NCI-H146 treated with DMSO at 0.1 percent for 48 hours (cell line): ENCODE data around the gene SYTL5.

Source experiments
- DNase-seq: peaks from one replicate; lab custom pipeline; 2025; ENCODE audit not compliant: unreplicated experiment; lab: John Stamatoyannopoulos, UW

SYTL5 gene

GRCh38 chrX:38018766-38019425 is 12.5 kb downstream of the SYTL5 start:
- no peak for DNase-seq

DNA sequence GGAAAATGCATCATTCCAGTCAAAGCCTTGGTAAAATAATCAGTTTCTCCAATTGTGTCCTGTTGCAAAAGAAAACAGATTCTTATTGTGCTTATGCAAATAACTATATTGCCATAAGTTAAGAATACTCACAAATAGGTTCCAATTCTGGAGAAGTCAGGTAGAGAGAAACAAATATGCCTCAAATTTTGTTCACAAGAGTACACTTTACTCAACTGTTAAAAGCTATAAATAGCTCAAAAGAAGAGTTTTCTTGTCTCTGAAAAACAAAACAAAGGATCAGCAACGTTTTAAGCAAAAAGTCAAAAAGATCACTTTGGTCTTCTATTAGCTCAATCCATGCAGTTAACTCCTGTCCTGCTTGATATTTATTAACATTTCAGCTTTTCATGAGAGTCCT is 21.9 kb downstream of the SYTL5 start:
- DNase-seq: no peak

- no peak for DNase-seq
Measured at GRCh38 chrX:38036466-38036865, 30.1 kb downstream of the SYTL5 start.

- DNase-seq: no peak
Measured at GRCh38 chrX:38038501-38038900, 32.1 kb downstream of the SYTL5 start.

DNA sequence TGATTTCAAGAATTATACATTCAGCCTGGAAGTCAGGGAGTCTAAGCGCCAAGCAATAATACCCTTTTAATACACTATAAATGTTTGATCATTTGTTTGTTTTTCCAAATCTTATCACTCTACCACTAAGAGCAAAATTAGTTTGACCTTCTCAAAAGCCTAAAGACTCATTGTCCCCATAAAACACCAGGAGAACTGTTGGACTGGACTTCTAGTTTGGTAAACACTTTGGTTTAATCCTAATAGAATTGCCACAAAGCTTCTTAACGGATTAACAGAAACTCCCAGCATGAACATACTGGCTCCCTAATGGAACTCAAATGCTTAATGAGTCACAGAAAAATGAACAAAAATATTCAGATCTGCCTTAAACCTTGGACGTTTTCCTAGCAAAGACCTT is 34.9 kb downstream of the SYTL5 start:
- DNase-seq: no peak

DNA sequence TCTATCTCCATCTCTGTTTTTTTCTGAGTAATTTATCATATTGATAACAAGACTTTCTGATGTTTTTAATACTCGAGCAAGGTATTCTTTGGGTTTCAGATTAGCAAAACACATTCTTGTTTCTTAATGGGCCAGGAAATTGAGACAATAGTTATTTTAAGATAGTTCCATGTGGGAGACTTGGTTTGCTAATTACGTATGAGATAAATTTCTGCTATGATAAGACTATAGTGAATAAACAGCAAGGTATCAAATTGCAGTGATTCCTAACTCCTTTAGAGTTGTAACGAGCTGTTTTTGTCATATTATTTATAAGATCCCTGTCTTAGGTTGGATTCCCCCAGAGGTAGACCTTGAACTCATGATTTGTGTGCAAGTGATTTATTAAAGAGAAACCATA is 38.3 kb downstream of the SYTL5 start:
- no peak for DNase-seq

DNA sequence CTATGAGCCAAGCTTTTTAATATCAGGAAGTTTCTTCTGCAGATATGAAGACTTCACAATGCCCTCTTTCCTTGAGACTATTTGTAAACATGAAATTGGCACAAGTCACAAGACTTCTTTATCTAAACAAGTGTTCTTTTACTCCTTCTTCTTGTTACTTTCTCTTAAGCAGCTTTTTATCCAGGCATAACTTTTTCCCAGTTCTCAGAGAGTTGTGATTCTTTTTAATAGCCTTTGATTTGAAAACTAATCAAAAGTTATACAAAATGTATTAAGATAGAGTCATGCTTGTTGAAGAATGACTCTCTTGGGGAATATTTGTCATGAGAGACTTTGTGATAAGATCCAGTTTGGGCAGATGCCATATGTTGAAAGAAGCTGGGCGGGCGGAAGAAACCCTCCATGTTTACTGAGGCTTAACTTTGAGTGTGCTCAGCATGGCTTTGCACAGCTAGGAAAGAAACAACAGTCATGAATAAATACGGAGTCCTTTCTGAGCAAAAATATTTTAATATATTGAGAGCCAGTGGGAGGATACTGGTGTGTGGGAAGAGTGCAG is 39.3 kb downstream of the SYTL5 start:
- no peak for DNase-seq

DNA sequence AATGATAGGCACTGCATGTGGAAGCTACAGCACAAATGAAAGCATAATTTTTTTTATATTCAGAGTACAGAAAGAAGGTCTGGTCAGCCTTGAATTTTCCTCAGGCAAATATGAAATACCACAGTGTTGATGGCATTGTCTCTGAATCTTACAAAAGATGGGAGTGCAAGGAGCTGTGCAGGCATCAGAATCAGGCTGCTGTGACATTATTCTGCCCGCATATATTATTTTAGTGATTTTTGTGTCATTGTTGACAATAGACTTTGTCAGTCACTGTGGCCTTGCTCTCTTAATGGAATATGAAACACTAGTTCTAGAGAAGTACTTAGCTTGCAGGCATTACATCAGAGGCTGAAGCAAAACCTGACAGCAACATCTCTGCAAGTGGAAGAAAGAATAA is 42.5 kb downstream of the SYTL5 start:
- no peak for DNase-seq

- no peak for DNase-seq
Measured at GRCh38 chrX:38050806-38051205, 44.5 kb downstream of the SYTL5 start.

GRCh38 chrX:38052096-38052495 is 45.7 kb downstream of the SYTL5 start:
- no peak for DNase-seq

GRCh38 chrX:38055170-38055847 is 49.0 kb downstream of the SYTL5 start:
- no peak for DNase-seq

DNA sequence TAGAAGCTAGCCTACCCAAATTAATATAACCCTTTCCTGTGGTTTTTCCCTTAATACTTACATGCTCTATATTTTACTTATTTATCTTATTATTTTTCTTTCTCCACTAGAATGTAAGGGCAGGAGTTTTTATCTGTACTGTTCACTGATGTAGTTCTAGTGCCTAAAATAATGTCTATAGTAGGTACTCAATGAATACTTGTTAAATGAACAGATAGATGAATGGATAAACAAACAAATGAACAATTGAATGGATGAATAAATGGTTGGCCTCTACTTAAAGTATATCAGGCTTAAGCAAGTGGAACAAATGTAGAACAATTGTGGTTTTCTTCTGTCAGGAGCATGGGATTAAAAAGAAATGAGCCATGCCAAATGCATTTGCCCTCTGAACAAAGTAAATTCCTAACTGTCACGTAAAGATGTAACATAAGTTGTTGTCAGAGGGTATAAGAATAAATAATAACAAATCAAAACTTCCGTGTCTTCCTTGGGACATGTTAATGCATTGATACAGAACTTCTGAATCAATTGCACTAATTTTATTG is 54.1 kb downstream of the SYTL5 start:
- DNase-seq: no peak

DNA sequence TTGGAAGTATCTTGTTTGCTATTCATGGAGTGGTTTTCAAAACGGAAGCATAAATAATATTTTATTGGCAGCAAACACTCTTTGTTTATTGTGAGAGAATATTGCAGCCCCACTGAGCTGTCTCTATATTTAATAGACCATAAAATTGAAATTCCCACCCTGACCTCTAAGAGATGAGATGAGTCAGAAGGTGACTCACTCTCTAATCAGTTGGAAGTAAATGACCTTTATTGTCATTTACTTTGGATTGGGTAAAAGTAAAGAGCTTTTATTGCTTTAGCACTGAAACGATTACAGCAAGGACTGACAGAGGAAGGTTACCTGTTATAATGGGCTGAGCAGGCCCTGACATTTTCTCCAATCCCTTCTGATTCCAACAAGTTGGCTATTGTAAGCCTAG is 55.0 kb downstream of the SYTL5 start:
- no peak for DNase-seq

- DNase-seq: no peak
Measured at GRCh38 chrX:38066934-38067333, 60.6 kb downstream of the SYTL5 start.

- DNase-seq: no peak
Measured at GRCh38 chrX:38069273-38069672, 62.9 kb downstream of the SYTL5 start.

DNA sequence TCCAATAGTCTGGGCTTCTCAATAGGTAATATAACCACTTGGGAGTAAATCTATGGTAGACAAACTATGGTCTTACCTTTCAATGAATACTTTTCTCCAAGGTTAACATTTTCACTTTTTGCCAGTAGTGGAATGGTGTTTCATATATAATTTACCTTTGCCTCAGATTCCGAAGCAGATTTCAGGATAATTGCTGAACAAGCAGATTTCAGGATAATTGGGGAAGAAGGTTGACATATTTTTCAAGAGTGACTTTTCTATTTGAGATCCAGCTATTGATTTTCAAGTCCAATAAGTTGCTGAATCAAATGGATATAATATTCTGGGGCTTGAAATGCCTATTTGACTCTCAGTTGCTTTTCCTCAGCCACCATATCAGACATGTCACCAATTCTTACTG is 63.6 kb downstream of the SYTL5 start:
- DNase-seq: no peak

DNA sequence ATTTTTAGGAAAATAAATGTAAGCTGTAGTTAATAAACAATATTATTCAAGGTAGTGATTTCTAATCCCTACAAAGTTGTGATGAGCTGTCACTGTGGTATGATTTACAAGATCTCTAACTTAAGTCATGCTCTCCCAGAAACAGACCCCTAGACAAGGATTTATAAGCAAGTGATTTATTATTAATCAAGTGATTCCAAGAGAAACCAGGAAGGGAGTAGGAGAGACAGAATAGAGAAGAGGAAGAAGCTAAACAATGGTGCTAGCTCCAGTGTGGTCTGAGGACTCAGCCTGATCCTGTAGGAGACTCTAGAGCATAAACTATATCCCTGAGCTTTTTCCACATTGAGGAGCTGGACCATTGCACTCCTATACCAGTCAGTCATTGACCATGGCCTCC is 73.1 kb downstream of the SYTL5 start:
- no peak for DNase-seq

- DNase-seq: no peak
Measured at GRCh38 chrX:38080808-38081207, 74.5 kb downstream of the SYTL5 start.

- no peak for DNase-seq
Measured at GRCh38 chrX:38081909-38082308, 75.6 kb downstream of the SYTL5 start.

GRCh38 chrX:38082309-38082708 is 76.0 kb downstream of the SYTL5 start:
- DNase-seq: no peak

DNA sequence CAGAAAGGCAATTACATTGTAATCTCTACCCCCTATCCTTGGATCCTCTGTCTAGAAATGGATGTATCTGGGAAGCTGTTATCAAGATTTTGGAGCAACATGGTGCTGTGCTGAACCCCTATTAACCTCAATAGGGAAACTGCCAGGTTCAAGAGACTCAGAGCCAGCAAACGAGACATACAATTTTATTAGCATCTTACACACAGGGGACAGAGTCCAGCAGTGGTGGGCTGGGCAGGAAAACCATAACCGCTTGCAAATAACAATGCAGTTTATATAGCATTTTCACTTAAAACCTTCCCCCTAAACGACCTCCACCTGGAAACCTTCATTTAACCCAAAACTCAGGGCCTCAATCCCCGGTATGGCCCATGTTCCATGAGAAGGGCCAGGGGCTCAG is 79.5 kb downstream of the SYTL5 start:
- no peak for DNase-seq

DNA sequence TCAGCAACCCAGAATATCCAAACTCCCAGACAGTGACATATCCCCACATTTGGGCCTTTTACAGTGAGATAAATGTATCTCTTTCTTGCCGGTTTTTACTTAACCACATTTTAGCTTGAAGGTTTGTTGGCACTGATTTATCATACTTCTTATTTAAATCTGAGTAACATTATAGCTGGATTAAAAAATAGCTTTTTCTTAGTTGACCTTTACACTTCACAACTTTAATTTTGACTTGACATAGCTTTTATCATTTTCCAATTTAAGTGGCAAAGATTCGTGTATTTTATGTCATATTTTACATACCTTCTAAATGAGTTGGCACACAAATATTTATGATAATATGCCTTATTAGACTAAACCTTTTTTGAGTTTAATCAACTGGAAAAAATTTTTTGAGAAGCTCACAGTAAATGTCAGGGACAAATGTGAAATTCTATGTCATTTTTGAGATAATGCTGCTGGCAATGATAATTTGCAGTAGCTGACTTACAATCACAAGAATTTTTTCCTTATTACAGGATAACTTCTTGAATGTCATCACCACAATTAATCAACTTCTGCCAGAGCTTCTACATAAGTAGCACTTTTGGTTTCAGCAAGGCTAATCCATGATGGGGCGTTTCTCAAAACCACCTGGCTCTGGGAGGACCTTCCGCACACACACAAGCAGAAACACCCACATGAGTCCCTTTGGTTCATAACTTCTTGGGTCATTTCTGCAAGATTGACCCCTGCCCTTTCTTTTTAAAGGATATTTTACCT is 80.3 kb downstream of the SYTL5 start:
- no peak for DNase-seq
